H1 (cell line): ENCODE data around the gene SOX14. TPM values are rescaled to one million over a fixed set of nuclear protein-coding genes. Genes with fewer than 3 reads are reported as not detected.

Experiments
- GABPA ChIP-seq: IDR thresholded peaks from 2 replicates; pipeline ENCODE4 v1.6.1; 2011; ENCODE audit warnings: mild to moderate bottlenecking, low read length, moderate library complexity, borderline replicate concordance; ENCODE audit not compliant: insufficient read depth
- HDAC6 ChIP-seq: IDR thresholded peaks from one replicate; pipeline ENCODE4 v1.7.1; 2012; ENCODE audit warnings: low read depth, mild to moderate bottlenecking, inconsistent platforms, low read length, moderate library complexity
- JUN ChIP-seq: IDR thresholded peaks from 2 replicates; pipeline ENCODE4 v1.6.1; 2011; ENCODE audit warnings: low read depth, mild to moderate bottlenecking, improper control_type of control experiment, low read length
- KDM5A ChIP-seq: fragments of 200-600 bp; IDR thresholded peaks from 2 replicates; pipeline ENCODE4 v1.7.1; 2012; ENCODE audit warnings: mild to moderate bottlenecking, low read length, inconsistent platforms, mixed read lengths
- POLR2AphosphoS5 ChIP-seq: IDR thresholded peaks from 2 replicates; pipeline ENCODE4 v1.6.1; 2011; ENCODE audit warnings: low read depth, low read length
- RNF2 ChIP-seq: fragments of 200-900, 300-1000 bp; sonication (generic); IDR thresholded peaks from 2 replicates; pipeline ENCODE4 v1.7.1; 2016; ENCODE audit warnings: borderline replicate concordance, low read depth, mild to moderate bottlenecking, antibody characterized with exemption, low read length; ENCODE audit not compliant: poor library complexity, severe bottlenecking; ENCODE audit errors: missing control alignments
- SP1 ChIP-seq: IDR thresholded peaks from 2 replicates; pipeline ENCODE4 v1.6.1; 2011; ENCODE audit warnings: low read depth, low read length
- SUZ12 ChIP-seq: fragments of 200-600 bp; sonication (generic); IDR thresholded peaks from 2 replicates; pipeline ENCODE4 v1.6.1; 2012; ENCODE audit warnings: mild to moderate bottlenecking, inconsistent platforms, low read length, moderate library complexity, mixed read lengths
- polyA plus RNA-seq, 7 experiments: library from polyadenylated mRNA; depleted of rRNA in 3 of 7; stranded (reverse) in 5 of 7; unstranded in 2 of 7; fragments of >200 nt in 5 of 7; fragments of 200-250 nt in 2 of 7; gene quantifications; 1 replicate in 5 of 7; 2 replicates in 1 of 7; 4 replicates in 1 of 7; pipeline versions ENCODE4 v1.2.1 to v1.2.3, GENCODE V29; 2011 to 2013; ENCODE audit warnings: missing spikeins in 2 of 7, mixed read lengths in 2 of 7
- total RNA-seq: library from RNA; stranded (reverse); fragmentation: NEBNext Ultra II Directional; extraction: Animal tissue kit (Norgen Biotek cat#: 25700); gene quantifications from 2 replicates; pipeline ENCODE4 v1.2.1, GENCODE V29; 2021
- TF ChIP-seq, protein P1 (sequence below): fragments of 300-600 bp; sonication (generic); IDR thresholded peaks from 2 replicates; pipeline ENCODE4 v1.7.1; 2012; ENCODE audit warnings: low read length, moderate library complexity, mild to moderate bottlenecking, inconsistent platforms; ENCODE audit not compliant: insufficient replicate concordance

The SOX14 gene
- total and polyA plus RNA-seq, 2 of the 8 experiments (the other 6 are each of a cell fraction or from before 2014, with no cell fraction given) = 0.03 to 0.50 TPM

GRCh38 chr3:137768361-137769321, 4.5 kb downstream of the SOX14 start (continued):
- no peak for TF ChIP-seq GABPA
- TF ChIP-seq SP1 = 0 out of 2 replicates have a peak, but pooled peaks have one; percentile 19
- peak; percentile 9 for TF ChIP-seq RNF2
- TF ChIP-seq JUN = no peak
- no peak for TF ChIP-seq KDM5A
- TF ChIP-seq, protein P1, sequence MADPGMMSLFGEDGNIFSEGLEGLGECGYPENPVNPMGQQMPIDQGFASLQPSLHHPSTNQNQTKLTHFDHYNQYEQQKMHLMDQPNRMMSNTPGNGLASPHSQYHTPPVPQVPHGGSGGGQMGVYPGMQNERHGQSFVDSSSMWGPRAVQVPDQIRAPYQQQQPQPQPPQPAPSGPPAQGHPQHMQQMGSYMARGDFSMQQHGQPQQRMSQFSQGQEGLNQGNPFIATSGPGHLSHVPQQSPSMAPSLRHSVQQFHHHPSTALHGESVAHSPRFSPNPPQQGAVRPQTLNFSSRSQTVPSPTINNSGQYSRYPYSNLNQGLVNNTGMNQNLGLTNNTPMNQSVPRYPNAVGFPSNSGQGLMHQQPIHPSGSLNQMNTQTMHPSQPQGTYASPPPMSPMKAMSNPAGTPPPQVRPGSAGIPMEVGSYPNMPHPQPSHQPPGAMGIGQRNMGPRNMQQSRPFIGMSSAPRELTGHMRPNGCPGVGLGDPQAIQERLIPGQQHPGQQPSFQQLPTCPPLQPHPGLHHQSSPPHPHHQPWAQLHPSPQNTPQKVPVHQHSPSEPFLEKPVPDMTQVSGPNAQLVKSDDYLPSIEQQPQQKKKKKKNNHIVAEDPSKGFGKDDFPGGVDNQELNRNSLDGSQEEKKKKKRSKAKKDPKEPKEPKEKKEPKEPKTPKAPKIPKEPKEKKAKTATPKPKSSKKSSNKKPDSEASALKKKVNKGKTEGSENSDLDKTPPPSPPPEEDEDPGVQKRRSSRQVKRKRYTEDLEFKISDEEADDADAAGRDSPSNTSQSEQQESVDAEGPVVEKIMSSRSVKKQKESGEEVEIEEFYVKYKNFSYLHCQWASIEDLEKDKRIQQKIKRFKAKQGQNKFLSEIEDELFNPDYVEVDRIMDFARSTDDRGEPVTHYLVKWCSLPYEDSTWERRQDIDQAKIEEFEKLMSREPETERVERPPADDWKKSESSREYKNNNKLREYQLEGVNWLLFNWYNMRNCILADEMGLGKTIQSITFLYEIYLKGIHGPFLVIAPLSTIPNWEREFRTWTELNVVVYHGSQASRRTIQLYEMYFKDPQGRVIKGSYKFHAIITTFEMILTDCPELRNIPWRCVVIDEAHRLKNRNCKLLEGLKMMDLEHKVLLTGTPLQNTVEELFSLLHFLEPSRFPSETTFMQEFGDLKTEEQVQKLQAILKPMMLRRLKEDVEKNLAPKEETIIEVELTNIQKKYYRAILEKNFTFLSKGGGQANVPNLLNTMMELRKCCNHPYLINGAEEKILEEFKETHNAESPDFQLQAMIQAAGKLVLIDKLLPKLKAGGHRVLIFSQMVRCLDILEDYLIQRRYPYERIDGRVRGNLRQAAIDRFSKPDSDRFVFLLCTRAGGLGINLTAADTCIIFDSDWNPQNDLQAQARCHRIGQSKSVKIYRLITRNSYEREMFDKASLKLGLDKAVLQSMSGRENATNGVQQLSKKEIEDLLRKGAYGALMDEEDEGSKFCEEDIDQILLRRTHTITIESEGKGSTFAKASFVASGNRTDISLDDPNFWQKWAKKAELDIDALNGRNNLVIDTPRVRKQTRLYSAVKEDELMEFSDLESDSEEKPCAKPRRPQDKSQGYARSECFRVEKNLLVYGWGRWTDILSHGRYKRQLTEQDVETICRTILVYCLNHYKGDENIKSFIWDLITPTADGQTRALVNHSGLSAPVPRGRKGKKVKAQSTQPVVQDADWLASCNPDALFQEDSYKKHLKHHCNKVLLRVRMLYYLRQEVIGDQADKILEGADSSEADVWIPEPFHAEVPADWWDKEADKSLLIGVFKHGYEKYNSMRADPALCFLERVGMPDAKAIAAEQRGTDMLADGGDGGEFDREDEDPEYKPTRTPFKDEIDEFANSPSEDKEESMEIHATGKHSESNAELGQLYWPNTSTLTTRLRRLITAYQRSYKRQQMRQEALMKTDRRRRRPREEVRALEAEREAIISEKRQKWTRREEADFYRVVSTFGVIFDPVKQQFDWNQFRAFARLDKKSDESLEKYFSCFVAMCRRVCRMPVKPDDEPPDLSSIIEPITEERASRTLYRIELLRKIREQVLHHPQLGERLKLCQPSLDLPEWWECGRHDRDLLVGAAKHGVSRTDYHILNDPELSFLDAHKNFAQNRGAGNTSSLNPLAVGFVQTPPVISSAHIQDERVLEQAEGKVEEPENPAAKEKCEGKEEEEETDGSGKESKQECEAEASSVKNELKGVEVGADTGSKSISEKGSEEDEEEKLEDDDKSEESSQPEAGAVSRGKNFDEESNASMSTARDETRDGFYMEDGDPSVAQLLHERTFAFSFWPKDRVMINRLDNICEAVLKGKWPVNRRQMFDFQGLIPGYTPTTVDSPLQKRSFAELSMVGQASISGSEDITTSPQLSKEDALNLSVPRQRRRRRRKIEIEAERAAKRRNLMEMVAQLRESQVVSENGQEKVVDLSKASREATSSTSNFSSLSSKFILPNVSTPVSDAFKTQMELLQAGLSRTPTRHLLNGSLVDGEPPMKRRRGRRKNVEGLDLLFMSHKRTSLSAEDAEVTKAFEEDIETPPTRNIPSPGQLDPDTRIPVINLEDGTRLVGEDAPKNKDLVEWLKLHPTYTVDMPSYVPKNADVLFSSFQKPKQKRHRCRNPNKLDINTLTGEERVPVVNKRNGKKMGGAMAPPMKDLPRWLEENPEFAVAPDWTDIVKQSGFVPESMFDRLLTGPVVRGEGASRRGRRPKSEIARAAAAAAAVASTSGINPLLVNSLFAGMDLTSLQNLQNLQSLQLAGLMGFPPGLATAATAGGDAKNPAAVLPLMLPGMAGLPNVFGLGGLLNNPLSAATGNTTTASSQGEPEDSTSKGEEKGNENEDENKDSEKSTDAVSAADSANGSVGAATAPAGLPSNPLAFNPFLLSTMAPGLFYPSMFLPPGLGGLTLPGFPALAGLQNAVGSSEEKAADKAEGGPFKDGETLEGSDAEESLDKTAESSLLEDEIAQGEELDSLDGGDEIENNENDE = no peak
- TF ChIP-seq POLR2AphosphoS5 = no peak
- TF ChIP-seq HDAC6 = no peak
- TF ChIP-seq SUZ12 = peak; percentile 75
